K562 (cell line): ENCODE data around the gene DDAH2. TPM values are rescaled to one million over a fixed set of nuclear protein-coding genes. Genes with fewer than 3 reads are reported as not detected.

ENCODE experiments used
- CCAR2 ChIP-seq: fragments of 200-400 bp; formaldehyde crosslinking; IDR thresholded peaks from 2 replicates; pipeline ENCODE4 v1.6.1; 2017; ENCODE audit warnings: mild to moderate bottlenecking, low read depth, low read length
- MXD1 ChIP-seq: fragments of 250-450 bp; sonication (Bioruptor Pico); IDR thresholded peaks from 2 replicates; pipeline ENCODE4 v1.8.0; 2021; ENCODE audit warnings: borderline replicate concordance, mild to moderate bottlenecking, moderate library complexity; ENCODE audit not compliant: poor library complexity, severe bottlenecking
- REST ChIP-seq, 2 experiments: fragments of 450-650 bp; formaldehyde crosslinking in 1 of 2; IDR thresholded peaks; 2 replicates each; pipeline versions ENCODE4 v1.4.0 to v1.6.1; 2014 to 2020; ENCODE audit warnings: mild to moderate bottlenecking in 2 of 2, borderline replicate concordance in 1 of 2, low read depth in 1 of 2
- SP1 ChIP-seq: sonication (generic); formaldehyde crosslinking; IDR thresholded peaks from 2 replicates; pipeline ENCODE4 v1.8.1; 2022; ENCODE audit warnings: mild to moderate bottlenecking, missing genetic modification reagents
- polyA plus RNA-seq, 8 experiments: library from polyadenylated mRNA; depleted of rRNA in 4 of 8; stranded (reverse) in 5 of 8; unstranded in 3 of 8; fragments of >200 nt; fragmentation: Nextera tagmentation in 2 of 8; fragmentation: Illumina TruSeq in 1 of 8; extraction: Ambion mirVana in 2 of 8; extraction: Trizol in 1 of 8; gene quantifications; 2 replicates each; pipeline versions ENCODE4 v1.2.1 to v1.2.3, GENCODE V29; 2011 to 2014; ENCODE audit warnings: inconsistent platforms in 1 of 8, missing spikeins in 1 of 8
- total RNA-seq, 7 experiments: library from RNA; depleted of rRNA in 6 of 7; stranded (reverse); fragments of >200 nt in 6 of 7; fragmentation: Illumina TruSeq in 2 of 7; extraction: Trizol in 2 of 7; gene quantifications; 2 replicates each; pipeline versions ENCODE4 v1.2.1 to v1.2.3, GENCODE V29; 2011 to 2021; ENCODE audit warnings: low replicate concordance in 1 of 7
- TF ChIP-seq, protein P1 (sequence below): fragments of 450-650 bp; formaldehyde crosslinking; conservative IDR thresholded peaks from 2 replicates; pipeline ENCODE4 v1.4.0; 2022; ENCODE audit warnings: mild to moderate bottlenecking, missing genetic modification characterization

Gene DDAH2
- total and polyA plus RNA-seq, 9 of the 15 experiments (the other 6 are each of a cell fraction or from before 2014, with no cell fraction given) = 1.8 to 45.4 (median 21.4) TPM

- TF ChIP-seq REST (IDR thresholded peaks at IDR 0.05; ENCODE audit: borderline replicate concordance) = no peak
- no peak for TF ChIP-seq REST (CRISPR knock-in tag; IDR thresholded peaks at IDR 0.05; ENCODE audit: low read depth)
- TF ChIP-seq CCAR2 = no peak
- TF ChIP-seq, protein P1, sequence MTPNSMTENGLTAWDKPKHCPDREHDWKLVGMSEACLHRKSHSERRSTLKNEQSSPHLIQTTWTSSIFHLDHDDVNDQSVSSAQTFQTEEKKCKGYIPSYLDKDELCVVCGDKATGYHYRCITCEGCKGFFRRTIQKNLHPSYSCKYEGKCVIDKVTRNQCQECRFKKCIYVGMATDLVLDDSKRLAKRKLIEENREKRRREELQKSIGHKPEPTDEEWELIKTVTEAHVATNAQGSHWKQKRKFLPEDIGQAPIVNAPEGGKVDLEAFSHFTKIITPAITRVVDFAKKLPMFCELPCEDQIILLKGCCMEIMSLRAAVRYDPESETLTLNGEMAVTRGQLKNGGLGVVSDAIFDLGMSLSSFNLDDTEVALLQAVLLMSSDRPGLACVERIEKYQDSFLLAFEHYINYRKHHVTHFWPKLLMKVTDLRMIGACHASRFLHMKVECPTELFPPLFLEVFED (CRISPR knock-in tag) = peak; percentile 77; the same call in 1 of the 2 replicates
- TF ChIP-seq SP1 (CRISPR knock-in tag) = no peak; the same call in 1 of the 2 replicates
- TF ChIP-seq MXD1 = no peak
Observed at GRCh38 chr6:31727034-31727716, 1.9 kb downstream of the DDAH2 start (continued).
